Endodermal cell (in vitro differentiated cells): ENCODE measurements around the gene SYNPO2. TPM values are rescaled to one million over a fixed set of nuclear protein-coding genes. Genes with fewer than 3 reads are reported as not detected.

Source experiments
- DNase-seq: peaks from one replicate; pipeline ENCODE4 v3.0.0-alpha.2; 2017
- H3K27ac ChIP-seq: 2 replicates; pipeline ENCODE4 v1.5.1; 2013; ENCODE audit warnings: mild to moderate bottlenecking, low read depth, low read length, moderate library complexity
- H3K27me3 ChIP-seq: 2 replicates; pipeline ENCODE4 v1.6.1; 2013; ENCODE audit warnings: mild to moderate bottlenecking, low read length, moderate library complexity; ENCODE audit not compliant: insufficient read depth, control insufficient read depth, poor library complexity, severe bottlenecking
- H3K36me3 ChIP-seq: 2 replicates; pipeline ENCODE4 v1.7.0; 2013; ENCODE audit warnings: mild to moderate bottlenecking, low read length, moderate library complexity; ENCODE audit not compliant: control insufficient read depth, insufficient read depth
- H3K4me1 ChIP-seq: one replicate; pipeline ENCODE4 v1.7.0; 2013; ENCODE audit warnings: low read length; ENCODE audit not compliant: control insufficient read depth, insufficient read depth
- H3K4me3 ChIP-seq: 2 replicates; pipeline ENCODE4 v1.5.1; 2013; ENCODE audit warnings: mild to moderate bottlenecking, low read length, moderate library complexity
- H3K9ac ChIP-seq: 2 replicates; pipeline ENCODE4 v1.6.1; 2013; ENCODE audit warnings: mild to moderate bottlenecking, low read length, moderate library complexity; ENCODE audit not compliant: poor library complexity, severe bottlenecking; ENCODE audit errors: extremely low read depth
- H3K9me3 ChIP-seq: 2 replicates; pipeline ENCODE4 v1.6.1; 2013; ENCODE audit warnings: mild to moderate bottlenecking, low read length, moderate library complexity; ENCODE audit not compliant: control insufficient read depth
- H3K27ac Mint-ChIP-seq: 2 replicates; pipeline ENCODE4 v1.8.0; 2020; ENCODE audit warnings: mixed read lengths
- H3K27me3 Mint-ChIP-seq: 2 replicates; pipeline ENCODE4 v1.8.0; 2021; ENCODE audit warnings: mild to moderate bottlenecking, mixed read lengths; ENCODE audit not compliant: insufficient read depth
- H3K36me3 Mint-ChIP-seq: 2 replicates; pipeline ENCODE4 v1.8.0; 2020; ENCODE audit warnings: low read depth, mixed read lengths
- H3K4me1 Mint-ChIP-seq: 2 replicates; pipeline ENCODE4 v1.8.0; 2020; ENCODE audit warnings: mixed read lengths
- H3K4me3 Mint-ChIP-seq: 2 replicates; pipeline ENCODE4 v1.8.0; 2020; ENCODE audit warnings: mild to moderate bottlenecking, moderate library complexity, mixed read lengths
- H3K9me3 Mint-ChIP-seq: 2 replicates; pipeline ENCODE4 v1.8.0; 2020; ENCODE audit warnings: mild to moderate bottlenecking, mixed read lengths
- WGBS, 2 experiments: methylation state at CpG; one replicate each; pipeline versions ENCODE4 v1.1.5 to v1.1.7; 2013; ENCODE audit warnings: missing lambda C conversion rate in 2 of 2, mixed read lengths in 1 of 2; ENCODE audit not compliant: insufficient coverage in 1 of 2, insufficient read length in 1 of 2; 5-methylcytosine and 5-hydroxymethylcytosine counted together
- total RNA-seq, 2 donors: library from RNA; stranded (reverse); fragmentation: NEBNext Ultra II Directional in 1 of 2; extraction: Animal tissue kit (Norgen Biotek cat#: 25700) in 1 of 2; gene quantifications; 2 replicates in 1 of 2; 3 replicates in 1 of 2; pipeline ENCODE4 v1.2.1, GENCODE V29; 2021
- TF ChIP-seq, protein P1 (sequence below): fragments of 200-600 bp; sonication (generic); conservative IDR thresholded peaks from 2 replicates; pipeline ENCODE4 v1.5.0; 2021; ENCODE audit warnings: antibody characterized with exemption, mild to moderate bottlenecking

Gene SYNPO2
- total RNA-seq, 2 donors from 2014 or later = 0.09 to 0.37 TPM

DNA sequence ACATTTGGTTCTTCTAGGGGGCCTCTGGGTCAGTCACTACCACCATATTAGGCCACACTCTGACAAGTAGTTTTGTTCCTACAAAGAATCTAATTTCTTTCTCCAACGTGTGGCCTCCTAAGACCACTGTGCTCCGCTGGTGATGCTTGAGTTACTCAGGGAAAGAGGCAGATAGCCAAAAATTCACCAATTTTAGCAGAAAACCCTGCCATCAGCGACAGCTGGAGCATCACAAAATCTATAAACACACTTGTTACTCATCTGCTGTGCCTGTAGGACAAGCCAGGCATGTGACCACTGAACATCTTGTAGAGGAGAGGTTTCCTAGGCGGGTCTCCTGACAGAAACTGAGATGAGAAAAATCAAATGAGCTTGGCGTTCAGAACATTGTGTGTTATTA lies 105.4 kb downstream of the SYNPO2 start:
- Histone ChIP-seq H3K27me3 (no peaks in the 10 kb centered on the region), H3K9me3 (no peaks in the 10 kb centered on the region), H3K4me3 (no peak overlapping the region), H3K36me3 (no peaks in the 10 kb centered on the region), H3K27ac (no peak overlapping the region), H3K4me1 (no peaks in the 10 kb centered on the region), H3K9ac (no peak overlapping the region)
- WGBS, 2 experiments = 87 to 100% methylated on average over 4 to 5 of the region's 5 CpGs
- H3K4me1 Mint-ChIP-seq = no peaks in the 10 kb centered on the region
- DNase-seq = no peak
- no peaks in the 10 kb centered on the region for H3K27me3 Mint-ChIP-seq
- no peak overlapping the region for H3K27ac Mint-ChIP-seq
- H3K4me3 Mint-ChIP-seq = no peak overlapping the region
- H3K9me3 Mint-ChIP-seq = no peaks in the 10 kb centered on the region
- TF ChIP-seq, protein P1, sequence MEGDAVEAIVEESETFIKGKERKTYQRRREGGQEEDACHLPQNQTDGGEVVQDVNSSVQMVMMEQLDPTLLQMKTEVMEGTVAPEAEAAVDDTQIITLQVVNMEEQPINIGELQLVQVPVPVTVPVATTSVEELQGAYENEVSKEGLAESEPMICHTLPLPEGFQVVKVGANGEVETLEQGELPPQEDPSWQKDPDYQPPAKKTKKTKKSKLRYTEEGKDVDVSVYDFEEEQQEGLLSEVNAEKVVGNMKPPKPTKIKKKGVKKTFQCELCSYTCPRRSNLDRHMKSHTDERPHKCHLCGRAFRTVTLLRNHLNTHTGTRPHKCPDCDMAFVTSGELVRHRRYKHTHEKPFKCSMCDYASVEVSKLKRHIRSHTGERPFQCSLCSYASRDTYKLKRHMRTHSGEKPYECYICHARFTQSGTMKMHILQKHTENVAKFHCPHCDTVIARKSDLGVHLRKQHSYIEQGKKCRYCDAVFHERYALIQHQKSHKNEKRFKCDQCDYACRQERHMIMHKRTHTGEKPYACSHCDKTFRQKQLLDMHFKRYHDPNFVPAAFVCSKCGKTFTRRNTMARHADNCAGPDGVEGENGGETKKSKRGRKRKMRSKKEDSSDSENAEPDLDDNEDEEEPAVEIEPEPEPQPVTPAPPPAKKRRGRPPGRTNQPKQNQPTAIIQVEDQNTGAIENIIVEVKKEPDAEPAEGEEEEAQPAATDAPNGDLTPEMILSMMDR = no peak
- no peaks in the 10 kb centered on the region for H3K36me3 Mint-ChIP-seq

DNA sequence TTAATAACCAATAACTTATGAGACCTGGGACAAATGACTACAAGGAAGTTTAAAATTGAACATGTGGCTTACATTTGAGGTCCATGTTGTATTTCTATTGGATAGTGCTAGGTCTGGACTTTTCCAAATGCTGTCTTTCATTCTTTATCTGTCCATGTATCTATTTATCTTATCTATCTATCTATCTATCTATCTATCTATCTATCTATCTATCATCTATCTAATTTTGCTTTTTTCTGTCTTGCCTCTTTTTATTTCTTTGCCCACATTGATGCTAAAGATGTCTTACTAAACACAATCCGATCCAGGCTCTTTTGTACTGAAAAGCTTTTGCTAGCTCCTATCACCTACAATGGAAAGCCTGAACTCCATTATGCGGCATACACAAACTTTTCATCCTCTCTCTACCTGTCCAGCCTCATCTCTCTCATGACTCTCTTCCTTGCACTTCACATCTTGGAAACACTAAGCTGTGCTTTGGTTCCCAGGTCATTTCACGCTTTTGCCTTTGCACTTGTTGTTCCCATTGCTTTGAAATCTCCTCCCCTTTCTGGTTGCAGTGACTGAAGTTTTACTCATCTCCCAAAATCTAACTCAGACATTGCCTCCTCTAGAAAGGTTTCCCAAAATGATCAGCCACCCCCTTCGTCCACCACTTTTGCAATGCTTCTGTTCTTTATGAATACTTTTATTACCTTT lies 107.2 kb downstream of the SYNPO2 start:
- H3K4me3 Mint-ChIP-seq = no peak overlapping the region

DNA sequence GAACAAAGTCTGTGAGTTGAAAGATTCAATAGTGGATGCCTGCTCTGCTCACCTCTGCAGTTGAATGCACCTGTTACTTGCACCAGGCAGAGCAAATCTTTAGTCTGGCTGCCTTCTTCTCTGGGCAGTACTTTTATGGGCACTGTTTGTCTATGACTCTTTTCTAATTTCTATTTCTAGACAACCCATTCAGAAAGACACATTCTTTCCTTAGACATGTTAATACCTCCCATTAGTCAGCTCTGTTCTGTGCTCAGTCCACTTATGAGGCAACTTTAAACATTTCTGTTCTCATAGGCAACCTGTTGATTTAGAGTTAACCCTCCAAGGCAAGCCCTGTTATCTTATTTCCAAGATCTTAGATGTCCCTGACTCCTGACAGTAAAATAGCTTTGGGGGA lies 108.9 kb downstream of the SYNPO2 start:
- TF ChIP-seq, protein P1 = no peak
- Histone ChIP-seq H3K27me3 (no peaks in the 10 kb centered on the region), H3K27ac (no peak overlapping the region), H3K4me1 (no peaks in the 10 kb centered on the region), H3K9me3 (no peaks in the 10 kb centered on the region), H3K4me3 (no peak overlapping the region), H3K36me3 (no peaks in the 10 kb centered on the region), H3K9ac (no peak overlapping the region)
- DNase-seq = no peak
- Mint-ChIP-seq H3K4me3 (no peak overlapping the region), H3K27ac (no peak overlapping the region), H3K27me3 (no peaks in the 10 kb centered on the region), H3K4me1 (peaks cover 2% of the 10 kb centered on the region), H3K36me3 (no peaks in the 10 kb centered on the region), H3K9me3 (no peaks in the 10 kb centered on the region)

More for the DNA sequence above, 107.2 kb downstream of the SYNPO2 start:
- Mint-ChIP-seq H3K36me3 (no peaks in the 10 kb centered on the region), H3K9me3 (no peaks in the 10 kb centered on the region), H3K27ac (no peak overlapping the region), H3K4me1 (peaks cover 2% of the 10 kb centered on the region), H3K27me3 (no peaks in the 10 kb centered on the region)
- 94% methylated on average over 2 to 4 of the region's 4 CpGs for WGBS, 2 experiments
- DNase-seq = no peak
- H3K27me3 ChIP-seq = no peaks in the 10 kb centered on the region
- TF ChIP-seq, protein P1 = no peak
- H3K36me3 ChIP-seq = no peaks in the 10 kb centered on the region
- no peaks in the 10 kb centered on the region for H3K9me3 ChIP-seq
- H3K4me1 ChIP-seq = no peaks in the 10 kb centered on the region
- H3K27ac ChIP-seq = no peak overlapping the region
- H3K9ac ChIP-seq = no peak overlapping the region
- H3K4me3 ChIP-seq = no peak overlapping the region
